ENCODE measurements around the gene SLC22A31.

The SLC22A31 gene

GRCh38 chr16:89149386-89149785 is 51.0 kb downstream of the SLC22A31 start:
- DNase-seq (ENCODE audit: low read depth): no peak
- no peak overlapping the region for H3K4me3 ChIP-seq (ENCODE audit: low read length)
- no peak for TF ChIP-seq CTCF (IDR thresholded peaks at IDR 0.05; ENCODE audit: insufficient read depth, low read depth, low read length, missing control alignments)

- no peak for DNase-seq (ENCODE audit: low read depth)
- no peak overlapping the region for H3K4me3 ChIP-seq (ENCODE audit: low read length)
- no peak for TF ChIP-seq CTCF (IDR thresholded peaks at IDR 0.05; ENCODE audit: insufficient read depth, low read depth, low read length, missing control alignments)
Measured at GRCh38 chr16:89147085-89147817, 53.1 kb downstream of the SLC22A31 start.

- TF ChIP-seq CTCF (IDR thresholded peaks at IDR 0.05; ENCODE audit: insufficient read depth, low read depth, low read length, missing control alignments): no peak
Measured at GRCh38 chr16:89146211-89147005, 53.9 kb downstream of the SLC22A31 start.

More at GRCh38 chr16:89146211-89147005, 53.9 kb downstream of the SLC22A31 start:
- no peak for DNase-seq (ENCODE audit: low read depth)
- no peak overlapping the region for H3K4me3 ChIP-seq (ENCODE audit: low read length)
